Neutrophil (primary cell): ENCODE measurements around the gene MYORG.

ENCODE experiments used
- H3K27ac ChIP-seq: fragments of 200-600 bp; sonication (generic); 2 replicates; pipeline ENCODE4 v1.5.1; 2016; ENCODE audit warnings: mild to moderate bottlenecking, moderate library complexity
- H3K27me3 ChIP-seq: fragments of 200-600 bp; sonication (generic); 2 replicates; pipeline ENCODE4 v1.6.0; 2016; ENCODE audit warnings: mild to moderate bottlenecking
- H3K36me3 ChIP-seq: fragments of 200-600 bp; sonication (generic); 2 replicates; pipeline ENCODE4 v1.5.1; 2017
- H3K4me1 ChIP-seq, 2 experiments: fragments of 200-600 bp in 1 of 2; sonication (generic) in 1 of 2; 1 replicate in 1 of 2; 2 replicates in 1 of 2; pipeline versions ENCODE4 v1.5.1 to v1.6.1; 2013 to 2016; ENCODE audit warnings: low read depth in 1 of 2, low read length in 1 of 2, mild to moderate bottlenecking in 1 of 2, moderate library complexity in 1 of 2; ENCODE audit not compliant: control insufficient read depth in 1 of 2, insufficient read depth in 1 of 2
- H3K4me3 ChIP-seq, 2 experiments: fragments of 200-600 bp in 1 of 2; sonication (generic) in 1 of 2; 1 replicate in 1 of 2; 2 replicates in 1 of 2; pipeline ENCODE4 v1.5.1; 2013 to 2016; ENCODE audit warnings: low read depth in 1 of 2, low read length in 1 of 2, mild to moderate bottlenecking in 1 of 2, moderate library complexity in 1 of 2
- H3K9me3 ChIP-seq: fragments of 200-600 bp; sonication (generic); 2 replicates; pipeline ENCODE4 v1.5.1; 2016
- CTCF ChIP-seq: fragments of 200-600 bp; sonication (generic); IDR thresholded peaks from 2 replicates; pipeline ENCODE4 v1.5.1; 2016; ENCODE audit warnings: antibody characterized with exemption

Gene MYORG

DNA sequence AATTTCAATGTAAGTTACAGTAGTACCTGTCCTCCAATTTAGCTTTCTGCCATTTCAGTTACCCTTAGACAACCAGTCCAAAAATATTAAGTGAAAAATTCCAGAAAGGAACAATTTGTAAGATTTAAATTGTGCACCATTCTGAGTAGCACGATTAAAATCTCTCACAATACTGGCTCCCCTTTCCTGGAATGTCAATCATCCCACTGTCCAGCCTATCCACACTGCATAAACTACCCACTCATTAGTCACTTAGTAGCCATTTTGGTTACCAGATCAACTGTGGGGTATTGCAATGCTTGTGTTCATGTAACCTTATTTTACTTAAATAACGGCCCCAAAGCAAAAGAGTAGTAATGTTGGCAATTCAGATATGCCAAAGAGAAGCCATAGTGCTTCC lies 59.3 kb downstream of the MYORG start:
- Histone ChIP-seq H3K4me1 (no peaks in the 10 kb centered on the region), H3K27me3 (no peaks in the 10 kb centered on the region), H3K27ac (no peak overlapping the region), H3K9me3 (no peaks in the 10 kb centered on the region), H3K4me3 (no peak overlapping the region), H3K36me3 (peaks cover 9% of the 10 kb centered on the region)
- no peak for TF ChIP-seq CTCF
